Upper lobe of right lung (tissue), 1 donor: ENCODE measurements around the gene KLHL8. TPM values are rescaled to one million over a fixed set of nuclear protein-coding genes. Genes with fewer than 3 reads are reported as not detected.

Experiments
- ATAC-seq: fragments of 200-7000 bp; cut with Tn5 transposase; one replicate; pipeline ENCODE4 v1.9.1; 2020; ENCODE audit warnings: mild to moderate bottlenecking, moderate library complexity
- DNase-seq: peaks from one replicate; pipeline ENCODE4 v3.0.0-alpha.2; 2020
- H3K27ac ChIP-seq: fragments of 200-600 bp; one replicate; pipeline ENCODE4 v1.8.0; 2022
- H3K27me3 ChIP-seq: fragments of 200-600 bp; one replicate; pipeline ENCODE4 v1.8.0; 2022; ENCODE audit warnings: mild to moderate bottlenecking
- H3K36me3 ChIP-seq: fragments of 200-600 bp; one replicate; pipeline ENCODE4 v1.8.0; 2022
- H3K4me1 ChIP-seq: fragments of 200-600 bp; one replicate; pipeline ENCODE4 v1.8.0; 2022
- H3K4me3 ChIP-seq: fragments of 200-600 bp; one replicate; pipeline ENCODE4 v1.8.0; 2022; ENCODE audit warnings: mild to moderate bottlenecking
- H3K9me3 ChIP-seq: fragments of 200-600 bp; one replicate; pipeline ENCODE4 v1.8.0; 2022
- intact Hi-C: fragments of 100-400 bp; cut with DNase I; formaldehyde crosslinking; loops from one replicate; pipeline ENCODE4 v1.11.0; 2022
- long read RNA-seq: library from polyadenylated mRNA; unstranded; transcript quantifications from one replicate; pipeline ENCODE4 v2.0.0, GENCODE V29; 2021
- total RNA-seq: library from RNA; stranded (reverse); fragmentation: NEBNext Ultra II Directional; extraction: Animal tissue kit (Norgen Biotek cat#: 25700); gene quantifications from one replicate; pipeline ENCODE4 v1.2.1, GENCODE V29; 2021
- TF ChIP-seq, protein P1 (sequence below): fragments of 200-600 bp; IDR thresholded peaks from one replicate; pipeline ENCODE4 v1.8.0; 2022; ENCODE audit warnings: antibody characterized with exemption
- donor health status: DM: no; HTN: yes; CAD: no; lungs with severe emphysema.

KLHL8 gene
- total RNA-seq: 18.4 TPM
- long read RNA-seq, full-length matches to known transcripts: 27 of 33 reads
- long read RNA-seq, partial matches to known transcripts: 1 of 33 reads
- long read RNA-seq, other reads (novel, unspliced or antisense): 5 of 33 reads

GRCh38 chr4:87220094-87220822, at the start of gene KLHL8:
Gene KLHL8, minus strand, starts transcription at chr4:87220618. Its CDS starts 25,079 bp downstream, at chr4:87195539.
- DNase-seq (peak; percentile 94), ATAC-seq (peak; percentile 99)
- intact Hi-C loops: no loop called here
- Histone ChIP-seq H3K4me1 (peaks cover 6% of the 10 kb centered on the region), H3K36me3 (no peaks in the 10 kb centered on the region), H3K9me3 (no peaks in the 10 kb centered on the region), H3K27me3 (no peaks in the 10 kb centered on the region), H3K27ac (peak within 1 kb of the TSS; percentile 90), H3K4me3 (peak within 1 kb of the TSS; percentile 99)
- TF ChIP-seq, protein P1, sequence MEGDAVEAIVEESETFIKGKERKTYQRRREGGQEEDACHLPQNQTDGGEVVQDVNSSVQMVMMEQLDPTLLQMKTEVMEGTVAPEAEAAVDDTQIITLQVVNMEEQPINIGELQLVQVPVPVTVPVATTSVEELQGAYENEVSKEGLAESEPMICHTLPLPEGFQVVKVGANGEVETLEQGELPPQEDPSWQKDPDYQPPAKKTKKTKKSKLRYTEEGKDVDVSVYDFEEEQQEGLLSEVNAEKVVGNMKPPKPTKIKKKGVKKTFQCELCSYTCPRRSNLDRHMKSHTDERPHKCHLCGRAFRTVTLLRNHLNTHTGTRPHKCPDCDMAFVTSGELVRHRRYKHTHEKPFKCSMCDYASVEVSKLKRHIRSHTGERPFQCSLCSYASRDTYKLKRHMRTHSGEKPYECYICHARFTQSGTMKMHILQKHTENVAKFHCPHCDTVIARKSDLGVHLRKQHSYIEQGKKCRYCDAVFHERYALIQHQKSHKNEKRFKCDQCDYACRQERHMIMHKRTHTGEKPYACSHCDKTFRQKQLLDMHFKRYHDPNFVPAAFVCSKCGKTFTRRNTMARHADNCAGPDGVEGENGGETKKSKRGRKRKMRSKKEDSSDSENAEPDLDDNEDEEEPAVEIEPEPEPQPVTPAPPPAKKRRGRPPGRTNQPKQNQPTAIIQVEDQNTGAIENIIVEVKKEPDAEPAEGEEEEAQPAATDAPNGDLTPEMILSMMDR: no peak

- intact Hi-C loops: no loop called here
- no peaks in the 10 kb centered on the region for H3K4me1 ChIP-seq
- DNase-seq (no peak), ATAC-seq (peak; percentile 79)
- no peak overlapping the region for H3K27ac ChIP-seq
- H3K9me3 ChIP-seq: no peaks in the 10 kb centered on the region
- no peak overlapping the region for H3K4me3 ChIP-seq
- TF ChIP-seq, protein P1: peak; percentile 50
- H3K36me3 ChIP-seq: no peaks in the 10 kb centered on the region
- no peaks in the 10 kb centered on the region for H3K27me3 ChIP-seq
Observed at GRCh38 chr4:87270144-87270543, 49.7 kb upstream of the KLHL8 start.

- ATAC-seq: no peak
- no peaks in the 10 kb centered on the region for H3K36me3 ChIP-seq
- H3K27ac ChIP-seq: no peak overlapping the region
- no peak overlapping the region for H3K4me3 ChIP-seq
- no peaks in the 10 kb centered on the region for H3K4me1 ChIP-seq
- H3K27me3 ChIP-seq: no peaks in the 10 kb centered on the region
- TF ChIP-seq, protein P1: no peak
- intact Hi-C loops: no loop called here
- no peak for DNase-seq
- no peaks in the 10 kb centered on the region for H3K9me3 ChIP-seq
Observed at GRCh38 chr4:87268411-87268810, 48.0 kb upstream of the KLHL8 start.

DNA sequence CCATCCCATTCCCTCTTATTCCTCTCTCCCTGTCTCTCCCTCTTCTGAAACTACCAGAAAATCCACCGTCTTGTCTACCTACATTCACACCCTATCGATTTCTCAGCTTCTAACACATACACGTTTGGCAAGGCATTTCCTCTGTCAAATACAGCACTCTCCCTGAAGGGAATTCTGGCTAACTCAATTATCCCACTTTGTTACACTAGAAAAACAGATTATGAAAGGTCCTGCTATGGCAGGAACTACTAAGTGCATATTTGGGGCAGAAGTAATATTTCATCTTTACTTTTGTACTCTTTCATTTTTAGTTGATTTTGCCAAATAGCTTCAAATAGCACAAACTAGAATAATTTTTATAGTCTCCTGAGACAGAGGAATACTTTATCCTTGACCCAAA, 46.6 kb upstream of the KLHL8 start:
- intact Hi-C loops: no loop called here
- no peak overlapping the region for H3K27ac ChIP-seq
- TF ChIP-seq, protein P1: no peak
- H3K36me3 ChIP-seq: no peaks in the 10 kb centered on the region
- ATAC-seq (no peak), DNase-seq (no peak)
- H3K27me3 ChIP-seq: no peaks in the 10 kb centered on the region
- no peak overlapping the region for H3K4me3 ChIP-seq
- no peaks in the 10 kb centered on the region for H3K4me1 ChIP-seq
- H3K9me3 ChIP-seq: no peaks in the 10 kb centered on the region

- Histone ChIP-seq H3K4me3 (no peak overlapping the region), H3K9me3 (no peaks in the 10 kb centered on the region), H3K27me3 (no peaks in the 10 kb centered on the region), H3K36me3 (no peaks in the 10 kb centered on the region), H3K27ac (no peak overlapping the region), H3K4me1 (no peaks in the 10 kb centered on the region)
- no peak for DNase-seq
- no peak for ATAC-seq
- intact Hi-C loops: no loop called here
- TF ChIP-seq, protein P1: no peak
Observed at GRCh38 chr4:87262886-87263285, 42.5 kb upstream of the KLHL8 start.
